Prostate gland (tissue), 2 donors: ENCODE results near the gene NLRC5. TPM values are rescaled to one million over a fixed set of nuclear protein-coding genes. Genes with fewer than 3 reads are reported as not detected.

Experiments used
- DNase-seq: peaks from one replicate; pipeline ENCODE4 v3.0.0-alpha.2; 2019; ENCODE audit warnings: low spot score
- H3K27ac ChIP-seq, 2 donors: fragments of 200-600 bp; sonication (generic); 2 replicates each; pipeline ENCODE4 v1.5.1; 2017 to 2019
- H3K27me3 ChIP-seq: fragments of 200-600 bp; sonication (generic); replicated peaks from 2 replicates; pipeline ENCODE4 v1.5.1; 2019; ENCODE audit not compliant: insufficient read depth
- H3K36me3 ChIP-seq, 2 donors: fragments of 200-600 bp; sonication (generic); 1 replicate in 1 of 2; 2 replicates in 1 of 2; pipeline versions ENCODE4 v1.5.1 to v1.8.1; 2017 to 2019
- H3K4me1 ChIP-seq: fragments of 200-600 bp; sonication (generic); replicated peaks from 2 replicates; pipeline ENCODE4 v1.5.1; 2019
- H3K4me3 ChIP-seq, 2 donors: fragments of 200-600 bp; sonication (generic); 2 replicates each; pipeline ENCODE4 v1.5.1; 2017 to 2019
- H3K9me3 ChIP-seq: fragments of 200-600 bp; sonication (generic); 2 replicates; pipeline ENCODE4 v1.5.1; 2017
- POLR2A ChIP-seq: fragments of 450-650 bp; IDR thresholded peaks from one replicate; pipeline ENCODE4 v1.6.1; 2016; ENCODE audit warnings: antibody characterized with exemption, mild to moderate bottlenecking
- POLR2AphosphoS5 ChIP-seq: sonication (generic); formaldehyde crosslinking; IDR thresholded peaks from one replicate; pipeline ENCODE4 v1.6.1; 2017; ENCODE audit warnings: antibody characterized with exemption
- WGBS: methylation state at CpG from one replicate; pipeline ENCODE4 v1.1.5; 2018; 5-methylcytosine and 5-hydroxymethylcytosine counted together
- intact Hi-C: fragments of 100-400 bp; cut with DNase I; formaldehyde crosslinking; loops from one replicate; pipeline ENCODE4 v1.14.2; 2022
- total RNA-seq, 2 donors: library from RNA; depleted of rRNA; stranded (reverse); fragments of >200 nt; gene quantifications; one replicate each; pipeline ENCODE4 v1.1.0, GENCODE V29; 2016
- TF ChIP-seq, protein P1 (sequence below), 4 experiments: fragments of 200-600 bp in 2 of 4; fragments of 450-650 bp in 2 of 4; sonication (generic) in 2 of 4; IDR thresholded peaks; 1 replicate in 3 of 4; 2 replicates in 1 of 4; pipeline ENCODE4 v1.5.1; 2016 to 2019; ENCODE audit warnings: antibody characterized with exemption in 4 of 4, mild to moderate bottlenecking in 2 of 4, moderate library complexity in 2 of 4

NLRC5 gene
- total RNA-seq, 2 donors from 2014 or later: 9.5 to 31.2 TPM

DNA sequence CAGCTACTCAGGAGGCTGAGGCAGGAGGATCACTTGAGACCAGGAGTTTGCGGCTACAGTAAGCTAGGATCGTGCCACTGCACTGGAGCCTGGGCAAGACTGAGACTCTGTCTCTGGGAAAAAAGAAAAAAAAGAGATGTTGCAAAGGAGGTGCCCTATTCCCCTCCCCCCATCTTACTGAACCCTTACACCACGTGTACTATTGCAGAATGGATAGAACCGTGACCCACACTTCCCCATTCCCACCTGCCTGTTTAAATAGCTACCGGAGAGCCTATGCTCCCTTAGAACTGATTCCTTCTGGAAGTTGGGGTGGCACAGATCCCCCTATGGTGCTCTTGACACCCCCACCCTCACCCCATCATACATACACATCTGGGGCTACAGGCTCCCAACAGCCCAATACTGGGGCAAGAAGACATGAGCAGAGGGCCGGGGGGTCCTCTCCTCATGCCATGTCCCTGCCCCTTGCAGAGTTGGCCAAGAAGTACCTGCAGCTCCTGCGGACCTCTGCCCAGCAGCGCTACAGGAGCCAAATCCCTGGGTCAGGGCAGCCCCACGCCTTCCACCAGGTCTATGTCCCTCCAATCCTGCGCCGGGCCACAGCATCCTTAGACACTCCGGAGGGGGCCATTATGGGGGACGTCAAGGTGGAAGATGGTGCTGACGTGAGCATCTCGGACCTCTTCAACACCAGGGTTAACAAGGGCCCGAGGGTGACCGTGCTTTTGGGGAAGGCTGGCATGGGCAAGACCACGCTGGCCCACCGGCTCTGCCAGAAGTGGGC lies 35.7 kb downstream of the NLRC5 start:
- no peaks in the 10 kb centered on the region for H3K4me1 ChIP-seq
- TF ChIP-seq, protein P1, sequence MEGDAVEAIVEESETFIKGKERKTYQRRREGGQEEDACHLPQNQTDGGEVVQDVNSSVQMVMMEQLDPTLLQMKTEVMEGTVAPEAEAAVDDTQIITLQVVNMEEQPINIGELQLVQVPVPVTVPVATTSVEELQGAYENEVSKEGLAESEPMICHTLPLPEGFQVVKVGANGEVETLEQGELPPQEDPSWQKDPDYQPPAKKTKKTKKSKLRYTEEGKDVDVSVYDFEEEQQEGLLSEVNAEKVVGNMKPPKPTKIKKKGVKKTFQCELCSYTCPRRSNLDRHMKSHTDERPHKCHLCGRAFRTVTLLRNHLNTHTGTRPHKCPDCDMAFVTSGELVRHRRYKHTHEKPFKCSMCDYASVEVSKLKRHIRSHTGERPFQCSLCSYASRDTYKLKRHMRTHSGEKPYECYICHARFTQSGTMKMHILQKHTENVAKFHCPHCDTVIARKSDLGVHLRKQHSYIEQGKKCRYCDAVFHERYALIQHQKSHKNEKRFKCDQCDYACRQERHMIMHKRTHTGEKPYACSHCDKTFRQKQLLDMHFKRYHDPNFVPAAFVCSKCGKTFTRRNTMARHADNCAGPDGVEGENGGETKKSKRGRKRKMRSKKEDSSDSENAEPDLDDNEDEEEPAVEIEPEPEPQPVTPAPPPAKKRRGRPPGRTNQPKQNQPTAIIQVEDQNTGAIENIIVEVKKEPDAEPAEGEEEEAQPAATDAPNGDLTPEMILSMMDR (IDR thresholded peaks at IDR 0.05): no peak
- TF ChIP-seq POLR2A (no peak), POLR2AphosphoS5 (no peak)
- H3K4me3 ChIP-seq: no peak overlapping the region
- H3K36me3 ChIP-seq: no peaks in the 10 kb centered on the region
- DNase-seq: no peak
- no peak overlapping the region for H3K27ac ChIP-seq
- no peaks in the 10 kb centered on the region for H3K9me3 ChIP-seq
- no peaks in the 10 kb centered on the region for H3K27me3 ChIP-seq
- 75% methylated on average over 19 of the region's 19 CpGs for WGBS
- intact Hi-C loops: no loop called here

DNA sequence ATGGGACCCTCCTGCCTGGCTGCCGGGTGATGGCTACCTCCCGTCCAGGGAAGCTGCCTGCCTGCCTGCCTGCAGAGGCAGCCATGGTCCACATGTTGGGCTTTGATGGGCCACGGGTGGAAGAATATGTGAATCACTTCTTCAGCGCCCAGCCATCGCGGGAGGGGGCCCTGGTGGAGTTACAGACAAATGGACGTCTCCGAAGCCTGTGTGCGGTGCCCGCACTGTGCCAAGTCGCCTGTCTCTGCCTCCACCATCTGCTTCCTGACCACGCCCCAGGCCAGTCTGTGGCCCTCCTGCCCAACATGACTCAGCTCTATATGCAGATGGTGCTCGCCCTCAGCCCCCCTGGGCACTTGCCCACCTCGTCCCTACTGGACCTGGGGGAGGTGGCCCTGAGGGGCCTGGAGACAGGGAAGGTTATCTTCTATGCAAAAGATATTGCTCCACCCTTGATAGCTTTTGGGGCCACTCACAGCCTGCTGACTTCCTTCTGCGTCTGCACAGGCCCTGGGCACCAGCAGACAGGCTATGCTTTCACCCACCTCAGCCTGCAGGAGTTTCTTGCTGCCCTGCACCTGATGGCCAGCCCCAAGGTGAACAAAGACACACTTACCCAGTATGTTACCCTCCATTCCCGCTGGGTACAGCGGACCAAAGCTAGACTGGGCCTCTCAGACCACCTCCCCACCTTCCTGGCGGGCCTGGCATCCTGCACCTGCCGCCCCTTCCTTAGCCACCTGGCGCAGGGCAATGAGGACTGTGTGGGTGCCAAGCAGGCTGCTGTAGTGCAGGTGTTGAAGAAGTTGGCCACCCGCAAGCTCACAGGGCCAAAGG lies 36.8 kb downstream of the NLRC5 start:
- intact Hi-C loops: no loop called here
- 90% methylated on average over 17 of the region's 21 CpGs for WGBS
- no peaks in the 10 kb centered on the region for H3K4me1 ChIP-seq
- no peaks in the 10 kb centered on the region for H3K36me3 ChIP-seq
- DNase-seq: no peak
- H3K4me3 ChIP-seq: no peak overlapping the region
- TF ChIP-seq, protein P1 (IDR thresholded peaks at IDR 0.05): no peak
- TF ChIP-seq POLR2AphosphoS5: no peak
- no peak for TF ChIP-seq POLR2A
- no peaks in the 10 kb centered on the region for H3K9me3 ChIP-seq
- H3K27me3 ChIP-seq: no peaks in the 10 kb centered on the region
- H3K27ac ChIP-seq: no peak overlapping the region

DNA sequence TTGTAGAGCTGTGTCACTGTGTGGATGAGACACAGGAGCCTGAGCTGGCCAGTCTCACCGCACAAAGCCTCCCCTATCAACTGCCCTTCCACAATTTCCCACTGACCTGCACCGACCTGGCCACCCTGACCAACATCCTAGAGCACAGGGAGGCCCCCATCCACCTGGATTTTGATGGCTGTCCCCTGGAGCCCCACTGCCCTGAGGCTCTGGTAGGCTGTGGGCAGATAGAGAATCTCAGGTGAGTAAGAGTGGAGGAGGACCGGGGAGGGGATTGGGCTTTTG lies 37.4 kb downstream of the NLRC5 start:
- no peaks in the 10 kb centered on the region for H3K9me3 ChIP-seq
- DNase-seq: no peak
- no peak overlapping the region for H3K4me3 ChIP-seq
- intact Hi-C loops: no loop called here
- H3K4me1 ChIP-seq: no peaks in the 10 kb centered on the region
- H3K36me3 ChIP-seq: no peaks in the 10 kb centered on the region
- no peak overlapping the region for H3K27ac ChIP-seq
- TF ChIP-seq POLR2A (no peak), POLR2AphosphoS5 (no peak)
- TF ChIP-seq, protein P1 (IDR thresholded peaks at IDR 0.05): no peak
- WGBS: 92% methylated on average over 3 of the region's 3 CpGs
- no peaks in the 10 kb centered on the region for H3K27me3 ChIP-seq

DNA sequence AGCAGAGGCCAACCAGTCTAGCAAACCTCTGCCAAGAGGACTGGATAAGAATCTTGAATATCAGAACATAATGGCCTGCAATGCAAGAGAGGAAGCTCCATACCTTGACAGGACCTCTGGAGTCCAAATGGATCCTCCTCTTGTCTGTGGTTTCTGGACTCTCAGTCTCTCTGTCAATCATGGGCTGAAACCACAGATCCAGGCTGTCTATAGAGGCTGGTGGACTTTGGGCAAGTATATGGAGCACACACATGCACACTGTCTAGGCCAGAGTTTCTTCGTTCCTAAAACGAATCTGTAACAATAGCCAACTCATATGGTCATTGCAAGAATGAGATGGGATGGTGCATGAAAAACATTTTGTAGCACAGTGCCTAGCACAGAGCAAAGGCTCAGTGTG lies 37.7 kb downstream of the NLRC5 start:
- TF ChIP-seq, protein P1 (IDR thresholded peaks at IDR 0.05): no peak
- TF ChIP-seq POLR2A (no peak), POLR2AphosphoS5 (no peak)
- H3K9me3 ChIP-seq: no peaks in the 10 kb centered on the region
- H3K4me1 ChIP-seq: no peaks in the 10 kb centered on the region
- H3K4me3 ChIP-seq: no peak overlapping the region
- no peak overlapping the region for H3K27ac ChIP-seq
- no peaks in the 10 kb centered on the region for H3K27me3 ChIP-seq
- H3K36me3 ChIP-seq: no peaks in the 10 kb centered on the region
- intact Hi-C loops: no loop called here
- WGBS: 97% methylated on average over 2 of the region's 2 CpGs
- DNase-seq: no peak

DNA sequence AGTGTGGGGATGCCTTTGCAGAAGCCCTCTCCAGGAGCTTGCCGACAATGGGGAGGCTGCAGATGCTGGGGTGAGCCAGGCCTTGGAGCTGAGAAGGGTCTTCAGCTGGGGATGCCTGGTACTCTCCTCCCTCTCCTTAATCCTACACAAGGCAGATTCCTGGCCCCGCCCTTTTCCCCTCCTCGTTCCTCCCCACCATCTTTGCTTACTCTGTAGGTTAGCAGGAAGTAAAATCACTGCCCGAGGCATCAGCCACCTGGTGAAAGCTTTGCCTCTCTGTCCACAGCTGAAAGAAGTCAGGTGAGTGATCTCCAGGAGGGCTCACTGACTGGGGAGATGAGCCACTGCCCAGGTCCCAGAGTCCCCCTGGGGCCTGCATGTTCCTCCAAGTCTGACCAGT lies 38.7 kb downstream of the NLRC5 start:
- no peak overlapping the region for H3K27ac ChIP-seq
- no peak for DNase-seq
- no peaks in the 10 kb centered on the region for H3K36me3 ChIP-seq
- no peak overlapping the region for H3K4me3 ChIP-seq
- H3K4me1 ChIP-seq: no peaks in the 10 kb centered on the region
- TF ChIP-seq, protein P1 (IDR thresholded peaks at IDR 0.05): no peak
- TF ChIP-seq POLR2AphosphoS5: no peak
- no peak for TF ChIP-seq POLR2A
- no peaks in the 10 kb centered on the region for H3K27me3 ChIP-seq
- intact Hi-C loops: no loop called here
- no peaks in the 10 kb centered on the region for H3K9me3 ChIP-seq
- 45% methylated on average over 4 of the region's 4 CpGs for WGBS
